BJ (cell line): ENCODE data around the gene ALDH3B2. TPM values are rescaled to one million over a fixed set of nuclear protein-coding genes. Genes with fewer than 3 reads are reported as not detected.

ENCODE experiments used
- CTCF ChIA-PET: fragments of 350-600 bp; formaldehyde crosslinking; extraction: SDS; loops from one replicate; lab custom pipeline; 2021; ENCODE audit warnings: antibody characterized with exemption, inconsistent platforms; lab: Yijun Ruan, JAX
- POLR2A ChIA-PET: fragments of 300-600 bp; sonication (Branson Sonifier 250); formaldehyde crosslinking; extraction: SDS; loops from one replicate; lab custom pipeline; 2021; ENCODE audit warnings: antibody characterized with exemption; lab: Charles Lee
- DNase-seq: peaks from one replicate; pipeline ENCODE4 v3.0.0-alpha.2; 2011; ENCODE audit warnings: low read depth
- H3K27me3 ChIP-seq: 2 replicates; pipeline ENCODE4 v1.6.0; 2011; ENCODE audit warnings: low read length; ENCODE audit not compliant: control insufficient read depth, insufficient read depth
- H3K36me3 ChIP-seq: 2 replicates; pipeline ENCODE4 v1.5.1; 2011; ENCODE audit warnings: low read length; ENCODE audit not compliant: control insufficient read depth, insufficient read depth
- H3K4me3 ChIP-seq: 2 replicates; pipeline ENCODE4 v1.5.1; 2011; ENCODE audit warnings: low read depth, mild to moderate bottlenecking, control low read depth, low read length
- polyA plus RNA-seq: library from polyadenylated mRNA; depleted of rRNA; stranded (reverse); fragments of >200 nt; gene quantifications from 2 replicates; pipeline ENCODE4 v1.2.3, GENCODE V29; 2011
- TF ChIP-seq, protein P1 (sequence below): IDR thresholded peaks from 2 replicates; pipeline ENCODE4 v1.5.1; 2011; ENCODE audit warnings: low read depth, mild to moderate bottlenecking, control low read depth, inconsistent platforms, low read length, moderate library complexity; ENCODE audit not compliant: insufficient read depth

The ALDH3B2 gene
- polyA plus RNA-seq, 1 experiment: not detected

DNA sequence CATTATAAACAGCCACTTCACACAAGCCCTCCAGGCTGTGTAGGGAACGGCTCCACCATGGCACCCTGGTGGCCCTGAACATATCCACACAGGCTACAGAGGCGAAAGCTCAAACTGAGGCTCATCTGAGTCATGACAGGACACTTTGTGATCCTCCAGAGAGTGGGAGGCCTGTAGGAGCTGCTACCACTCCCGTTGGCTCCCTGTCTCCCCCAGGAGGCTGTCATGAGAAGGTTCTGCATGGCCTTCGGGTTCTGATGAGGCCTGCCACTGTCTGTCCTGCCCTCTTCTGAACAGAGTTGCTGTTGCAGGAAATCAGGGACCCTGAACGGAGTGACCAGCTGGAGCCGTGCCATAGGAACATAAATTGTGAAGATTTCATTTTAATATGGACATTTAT lies 23.8 kb upstream of the ALDH3B2 start:
- POLR2A ChIA-PET: no interaction called here
- DNase-seq: no peak
- TF ChIP-seq, protein P1, sequence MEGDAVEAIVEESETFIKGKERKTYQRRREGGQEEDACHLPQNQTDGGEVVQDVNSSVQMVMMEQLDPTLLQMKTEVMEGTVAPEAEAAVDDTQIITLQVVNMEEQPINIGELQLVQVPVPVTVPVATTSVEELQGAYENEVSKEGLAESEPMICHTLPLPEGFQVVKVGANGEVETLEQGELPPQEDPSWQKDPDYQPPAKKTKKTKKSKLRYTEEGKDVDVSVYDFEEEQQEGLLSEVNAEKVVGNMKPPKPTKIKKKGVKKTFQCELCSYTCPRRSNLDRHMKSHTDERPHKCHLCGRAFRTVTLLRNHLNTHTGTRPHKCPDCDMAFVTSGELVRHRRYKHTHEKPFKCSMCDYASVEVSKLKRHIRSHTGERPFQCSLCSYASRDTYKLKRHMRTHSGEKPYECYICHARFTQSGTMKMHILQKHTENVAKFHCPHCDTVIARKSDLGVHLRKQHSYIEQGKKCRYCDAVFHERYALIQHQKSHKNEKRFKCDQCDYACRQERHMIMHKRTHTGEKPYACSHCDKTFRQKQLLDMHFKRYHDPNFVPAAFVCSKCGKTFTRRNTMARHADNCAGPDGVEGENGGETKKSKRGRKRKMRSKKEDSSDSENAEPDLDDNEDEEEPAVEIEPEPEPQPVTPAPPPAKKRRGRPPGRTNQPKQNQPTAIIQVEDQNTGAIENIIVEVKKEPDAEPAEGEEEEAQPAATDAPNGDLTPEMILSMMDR: peak; percentile 17; the same call in 1 of the 2 replicates
- Histone ChIP-seq H3K36me3 (no peaks in the 10 kb centered on the region), H3K4me3 (no peak overlapping the region), H3K27me3 (peaks cover 2% of the 10 kb centered on the region)
- CTCF ChIA-PET: no interaction called here

GRCh38 chr11:67697846-67698245 lies 23.4 kb upstream of the ALDH3B2 start:
- DNase-seq: no peak
- H3K36me3 ChIP-seq: no peaks in the 10 kb centered on the region
- ChIA-PET POLR2A (no interaction called here), CTCF (no interaction called here)
- TF ChIP-seq, protein P1: no peak
- no peak overlapping the region for H3K4me3 ChIP-seq
- peaks cover 2% of the 10 kb centered on the region for H3K27me3 ChIP-seq

- no peak overlapping the region for H3K4me3 ChIP-seq
- no peak for DNase-seq
- H3K27me3 ChIP-seq: peaks cover 3% of the 10 kb centered on the region
- TF ChIP-seq, protein P1: no peak
- no peaks in the 10 kb centered on the region for H3K36me3 ChIP-seq
- CTCF ChIA-PET: no interaction called here
- POLR2A ChIA-PET: interaction anchor here (0.5 kb wide), 1 partner anchor 32 kb away, joined by 3 read pairs; no protein-coding TSS in a partner anchor
These were observed 22.6 kb upstream of the ALDH3B2 start for GRCh38 chr11:67696998-67697397.

GRCh38 chr11:67695606-67696005 lies 21.2 kb upstream of the ALDH3B2 start:
- CTCF ChIA-PET: no interaction called here
- H3K36me3 ChIP-seq: no peaks in the 10 kb centered on the region
- POLR2A ChIA-PET: no interaction called here
- H3K27me3 ChIP-seq: peaks cover 3% of the 10 kb centered on the region
- no peak overlapping the region for H3K4me3 ChIP-seq
- DNase-seq: no peak
- TF ChIP-seq, protein P1: no peak

DNA sequence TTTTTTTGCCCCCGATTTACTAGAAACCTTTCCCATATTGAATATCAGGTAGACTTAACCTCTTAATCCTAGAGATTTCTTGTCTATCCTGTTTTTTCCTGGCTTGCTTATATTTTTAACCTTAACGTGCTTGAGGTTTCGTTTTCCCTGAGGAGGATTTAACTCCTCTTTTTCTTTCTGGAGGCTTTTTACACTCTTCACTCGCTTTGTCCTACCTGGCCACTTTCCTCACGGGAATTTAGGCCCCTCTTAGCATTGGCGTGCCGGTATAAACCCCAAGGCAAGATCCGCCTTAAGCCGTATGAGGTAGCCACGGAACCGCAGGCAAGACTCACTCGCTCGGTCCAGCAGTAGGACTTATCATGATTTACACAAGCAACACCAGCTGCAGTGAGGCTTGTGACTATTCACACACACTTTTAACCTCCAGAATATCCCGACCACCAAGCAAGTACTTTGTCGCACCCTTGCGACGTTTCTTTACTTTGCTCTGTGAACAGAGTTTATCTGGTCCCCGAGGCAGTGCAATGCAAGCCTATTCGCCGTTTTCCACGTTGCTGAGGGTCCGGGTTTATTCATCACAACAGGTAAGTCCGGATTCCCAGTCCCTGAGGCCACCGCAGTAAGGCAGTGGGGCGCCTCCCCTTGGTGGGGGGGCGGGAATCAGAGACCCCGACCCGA lies 20.6 kb upstream of the ALDH3B2 start:
- ChIA-PET CTCF (no interaction called here), POLR2A (no interaction called here)
- no peaks in the 10 kb centered on the region for H3K36me3 ChIP-seq
- no peak overlapping the region for H3K4me3 ChIP-seq
- H3K27me3 ChIP-seq: peaks cover 3% of the 10 kb centered on the region
- DNase-seq: no peak
- TF ChIP-seq, protein P1: no peak
